Neural cell (in vitro differentiated cells): Measurements from ENCODE around the gene VWA3B.

Source experiments
- EP300 ChIP-seq: fragments of 450-650 bp; conservative IDR thresholded peaks from 2 replicates; pipeline ENCODE4 v1.6.1; 2014; ENCODE audit warnings: antibody characterized with exemption, mild to moderate bottlenecking, moderate library complexity; ENCODE audit not compliant: poor library complexity, severe bottlenecking
- EZH2 ChIP-seq: fragments of 200-600, 300-800 bp; shearing (Covaris generic), sonication (generic); IDR thresholded peaks from 2 replicates; pipeline ENCODE4 v1.6.1; 2014; ENCODE audit warnings: antibody characterized with exemption, low read length, borderline replicate concordance, mild to moderate bottlenecking; ENCODE audit not compliant: insufficient read depth, poor library complexity, severe bottlenecking
- MXI1 ChIP-seq: fragments of 450-650 bp; conservative IDR thresholded peaks from 2 replicates; pipeline ENCODE4 v1.6.1; 2014; ENCODE audit warnings: antibody characterized with exemption, mild to moderate bottlenecking; ENCODE audit not compliant: poor library complexity, severe bottlenecking
- POLR2AphosphoS5 ChIP-seq: IDR thresholded peaks from 2 replicates; pipeline ENCODE4 v1.6.1; 2012
- RAD21 ChIP-seq: fragments of 450-650 bp; conservative IDR thresholded peaks from 2 replicates; pipeline ENCODE4 v1.6.1; 2014; ENCODE audit warnings: antibody characterized with exemption, mild to moderate bottlenecking, moderate library complexity
- TF ChIP-seq, protein P1 (sequence below): fragments of 450-650 bp; IDR thresholded peaks from 2 replicates; pipeline ENCODE4 v1.5.1; 2014; ENCODE audit warnings: antibody characterized with exemption, mild to moderate bottlenecking, moderate library complexity; ENCODE audit not compliant: poor library complexity, severe bottlenecking
- TF ChIP-seq, protein P2 (sequence below): IDR thresholded peaks from 2 replicates; pipeline ENCODE4 v1.6.1; 2012; ENCODE audit warnings: borderline replicate concordance

GRCh38 chr2:98301469-98301868 lies 214.5 kb downstream of the VWA3B start:
- TF ChIP-seq EZH2: no peak
- TF ChIP-seq EP300: no peak
- TF ChIP-seq RAD21: no peak
- TF ChIP-seq, protein P1, sequence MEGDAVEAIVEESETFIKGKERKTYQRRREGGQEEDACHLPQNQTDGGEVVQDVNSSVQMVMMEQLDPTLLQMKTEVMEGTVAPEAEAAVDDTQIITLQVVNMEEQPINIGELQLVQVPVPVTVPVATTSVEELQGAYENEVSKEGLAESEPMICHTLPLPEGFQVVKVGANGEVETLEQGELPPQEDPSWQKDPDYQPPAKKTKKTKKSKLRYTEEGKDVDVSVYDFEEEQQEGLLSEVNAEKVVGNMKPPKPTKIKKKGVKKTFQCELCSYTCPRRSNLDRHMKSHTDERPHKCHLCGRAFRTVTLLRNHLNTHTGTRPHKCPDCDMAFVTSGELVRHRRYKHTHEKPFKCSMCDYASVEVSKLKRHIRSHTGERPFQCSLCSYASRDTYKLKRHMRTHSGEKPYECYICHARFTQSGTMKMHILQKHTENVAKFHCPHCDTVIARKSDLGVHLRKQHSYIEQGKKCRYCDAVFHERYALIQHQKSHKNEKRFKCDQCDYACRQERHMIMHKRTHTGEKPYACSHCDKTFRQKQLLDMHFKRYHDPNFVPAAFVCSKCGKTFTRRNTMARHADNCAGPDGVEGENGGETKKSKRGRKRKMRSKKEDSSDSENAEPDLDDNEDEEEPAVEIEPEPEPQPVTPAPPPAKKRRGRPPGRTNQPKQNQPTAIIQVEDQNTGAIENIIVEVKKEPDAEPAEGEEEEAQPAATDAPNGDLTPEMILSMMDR: no peak
- TF ChIP-seq POLR2AphosphoS5: no peak
- TF ChIP-seq, protein P2, sequence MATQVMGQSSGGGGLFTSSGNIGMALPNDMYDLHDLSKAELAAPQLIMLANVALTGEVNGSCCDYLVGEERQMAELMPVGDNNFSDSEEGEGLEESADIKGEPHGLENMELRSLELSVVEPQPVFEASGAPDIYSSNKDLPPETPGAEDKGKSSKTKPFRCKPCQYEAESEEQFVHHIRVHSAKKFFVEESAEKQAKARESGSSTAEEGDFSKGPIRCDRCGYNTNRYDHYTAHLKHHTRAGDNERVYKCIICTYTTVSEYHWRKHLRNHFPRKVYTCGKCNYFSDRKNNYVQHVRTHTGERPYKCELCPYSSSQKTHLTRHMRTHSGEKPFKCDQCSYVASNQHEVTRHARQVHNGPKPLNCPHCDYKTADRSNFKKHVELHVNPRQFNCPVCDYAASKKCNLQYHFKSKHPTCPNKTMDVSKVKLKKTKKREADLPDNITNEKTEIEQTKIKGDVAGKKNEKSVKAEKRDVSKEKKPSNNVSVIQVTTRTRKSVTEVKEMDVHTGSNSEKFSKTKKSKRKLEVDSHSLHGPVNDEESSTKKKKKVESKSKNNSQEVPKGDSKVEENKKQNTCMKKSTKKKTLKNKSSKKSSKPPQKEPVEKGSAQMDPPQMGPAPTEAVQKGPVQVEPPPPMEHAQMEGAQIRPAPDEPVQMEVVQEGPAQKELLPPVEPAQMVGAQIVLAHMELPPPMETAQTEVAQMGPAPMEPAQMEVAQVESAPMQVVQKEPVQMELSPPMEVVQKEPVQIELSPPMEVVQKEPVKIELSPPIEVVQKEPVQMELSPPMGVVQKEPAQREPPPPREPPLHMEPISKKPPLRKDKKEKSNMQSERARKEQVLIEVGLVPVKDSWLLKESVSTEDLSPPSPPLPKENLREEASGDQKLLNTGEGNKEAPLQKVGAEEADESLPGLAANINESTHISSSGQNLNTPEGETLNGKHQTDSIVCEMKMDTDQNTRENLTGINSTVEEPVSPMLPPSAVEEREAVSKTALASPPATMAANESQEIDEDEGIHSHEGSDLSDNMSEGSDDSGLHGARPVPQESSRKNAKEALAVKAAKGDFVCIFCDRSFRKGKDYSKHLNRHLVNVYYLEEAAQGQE: no peak
- TF ChIP-seq MXI1: no peak
